Measurements from ENCODE around the gene CCDC92. TPM values are rescaled to one million over a fixed set of nuclear protein-coding genes. Genes with fewer than 3 reads are reported as not detected.

CCDC92 gene
- total and polyA plus RNA-seq, 2 donors (not counting 1 experiment from before 2014, with no cell fraction given): 26.6 to 36.2 TPM

DNA sequence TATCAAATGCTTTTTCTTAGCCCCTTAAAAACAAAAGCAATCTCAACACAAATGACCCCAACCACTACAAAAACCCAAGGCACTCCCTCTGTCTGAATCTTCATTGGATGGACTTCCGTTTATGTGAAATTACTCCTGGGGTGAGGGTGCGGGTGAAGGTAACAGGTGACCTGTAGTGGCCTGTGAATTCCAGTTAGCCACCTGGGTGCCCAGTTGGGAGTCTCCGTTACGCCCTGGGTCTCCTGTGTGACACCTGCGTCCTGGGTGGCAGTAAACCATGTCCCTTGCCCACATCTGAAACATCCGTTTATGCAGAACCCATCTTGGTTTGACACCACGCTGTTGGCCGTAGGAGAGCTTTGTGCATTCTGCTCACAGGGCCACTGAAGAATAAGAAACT is 62.6 kb downstream of the CCDC92 start:
- POLR2A ChIA-PET: no interaction called here
- H3K27me3 Mint-ChIP-seq: peaks cover under 1% of the 10 kb centered on the region
- H3K9me3 Mint-ChIP-seq (ENCODE audit: insufficient read depth): no peaks in the 10 kb centered on the region
- DNase-seq: no peak
- Histone ChIP-seq H3K4me2 (replicated peaks; ENCODE audit: low read depth, low read length, poor library complexity, severe bottlenecking) (no peak overlapping the region), H3K79me2 (ENCODE audit: control insufficient read depth, insufficient read depth, low read length) (no peaks in the 10 kb centered on the region), H4K20me1 (ENCODE audit: control insufficient read depth, insufficient read depth, low read length, poor library complexity, severe bottlenecking) (no peaks in the 10 kb centered on the region), H3K9ac (ENCODE audit: low read length) (no peak overlapping the region), H3K27me3 (replicated peaks in 1 of 4; ENCODE audit: control extremely low read depth in 1 of 4, control insufficient read depth in 3 of 4, insufficient read depth in 4 of 4, low read length in 3 of 4) (no peaks in the 10 kb centered on the region), H2AFZ (ENCODE audit: insufficient read depth, low read depth, low read length, poor library complexity, severe bottlenecking) (no peak overlapping the region), H3K4me3 (ENCODE audit: control extremely low read depth in 1 of 5, extremely low read depth in 1 of 5, insufficient read depth in 1 of 5, low read depth in 2 of 5, low read length in 4 of 5) (no peak overlapping the region), H3K4me1 (ENCODE audit: control insufficient read depth in 2 of 2, insufficient read depth in 2 of 2, low read length in 2 of 2) (no peaks in the 10 kb centered on the region), H3K9me3 (ENCODE audit: control extremely low read depth in 1 of 3, control insufficient read depth in 2 of 3, insufficient read depth in 1 of 3, low read length in 2 of 3) (no peaks in the 10 kb centered on the region), H3K36me3 (replicated peaks in 1 of 2; ENCODE audit: control extremely low read depth in 1 of 2, control insufficient read depth in 1 of 2, extremely low read depth in 1 of 2, insufficient read depth in 2 of 2, low read length in 1 of 2) (no peaks in the 10 kb centered on the region), H3K27ac (ENCODE audit: low read length in 2 of 2) (no peak overlapping the region)
- 94% methylated on average over 4 of the region's 8 CpGs for WGBS (ENCODE audit: insufficient coverage)
- no peak overlapping the region for H3K27ac Mint-ChIP-seq
- CTCF ChIA-PET: interaction anchor here (2.3 kb wide), 1 partner anchor 74 kb away, joined by 16 read pairs; no protein-coding TSS in a partner anchor
- H3K4me3 Mint-ChIP-seq: no peak overlapping the region
- TF ChIP-seq, protein P1, sequence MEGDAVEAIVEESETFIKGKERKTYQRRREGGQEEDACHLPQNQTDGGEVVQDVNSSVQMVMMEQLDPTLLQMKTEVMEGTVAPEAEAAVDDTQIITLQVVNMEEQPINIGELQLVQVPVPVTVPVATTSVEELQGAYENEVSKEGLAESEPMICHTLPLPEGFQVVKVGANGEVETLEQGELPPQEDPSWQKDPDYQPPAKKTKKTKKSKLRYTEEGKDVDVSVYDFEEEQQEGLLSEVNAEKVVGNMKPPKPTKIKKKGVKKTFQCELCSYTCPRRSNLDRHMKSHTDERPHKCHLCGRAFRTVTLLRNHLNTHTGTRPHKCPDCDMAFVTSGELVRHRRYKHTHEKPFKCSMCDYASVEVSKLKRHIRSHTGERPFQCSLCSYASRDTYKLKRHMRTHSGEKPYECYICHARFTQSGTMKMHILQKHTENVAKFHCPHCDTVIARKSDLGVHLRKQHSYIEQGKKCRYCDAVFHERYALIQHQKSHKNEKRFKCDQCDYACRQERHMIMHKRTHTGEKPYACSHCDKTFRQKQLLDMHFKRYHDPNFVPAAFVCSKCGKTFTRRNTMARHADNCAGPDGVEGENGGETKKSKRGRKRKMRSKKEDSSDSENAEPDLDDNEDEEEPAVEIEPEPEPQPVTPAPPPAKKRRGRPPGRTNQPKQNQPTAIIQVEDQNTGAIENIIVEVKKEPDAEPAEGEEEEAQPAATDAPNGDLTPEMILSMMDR (IDR thresholded peaks at IDR 0.05): no peak
- no peak for TF ChIP-seq EZH2 (IDR thresholded peaks at IDR 0.05; ENCODE audit: borderline replicate concordance, insufficient read depth, low read depth, low read length, poor library complexity, severe bottlenecking)
- intact Hi-C loops (cut with micrococcal nuclease): no loop called here
- peaks cover 4% of the 10 kb centered on the region for H3K4me1 Mint-ChIP-seq
- ATAC-seq (ENCODE audit: low read depth): no peak

DNA sequence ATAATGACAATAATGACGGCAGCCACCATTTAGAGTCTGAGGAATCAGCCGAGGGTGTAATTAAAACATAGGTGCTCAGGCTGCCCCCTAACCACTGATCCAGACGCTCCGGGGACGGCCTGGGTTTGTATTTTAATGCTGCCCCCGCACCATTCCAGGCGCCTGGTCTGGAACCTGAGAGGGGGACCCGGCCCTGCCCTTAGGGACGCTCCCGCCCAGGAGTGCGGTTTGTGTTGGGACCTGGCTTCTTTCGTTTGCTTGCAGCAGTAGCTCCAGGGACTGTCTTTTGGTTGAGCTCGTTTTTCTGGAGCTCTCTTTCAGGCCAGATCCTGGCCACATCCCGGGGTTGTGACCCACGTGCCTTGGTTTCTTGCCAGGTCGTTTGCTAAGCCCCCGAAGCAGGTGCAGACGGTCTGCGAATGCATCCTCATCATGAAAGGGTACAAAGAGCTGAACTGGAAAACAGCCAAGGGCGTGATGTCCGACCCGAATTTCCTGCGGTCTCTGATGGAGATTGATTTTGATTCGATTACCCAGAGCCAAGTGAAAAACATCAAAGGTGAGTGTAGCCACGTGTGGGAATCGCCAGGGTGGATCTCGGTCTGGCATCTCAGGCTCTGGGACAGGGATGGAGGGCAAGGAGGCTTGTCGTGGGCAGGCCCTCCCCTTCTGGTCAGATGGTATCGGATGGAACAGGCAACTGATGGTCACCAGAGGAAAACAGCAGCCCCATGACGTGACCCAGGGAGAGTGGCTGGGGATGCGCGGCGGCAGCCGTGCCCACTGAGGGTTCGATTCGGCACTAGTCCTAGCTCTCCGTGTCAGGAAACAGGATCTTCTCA is 63.5 kb downstream of the CCDC92 start:
- H3K9me3 Mint-ChIP-seq (ENCODE audit: insufficient read depth): no peaks in the 10 kb centered on the region
- Histone ChIP-seq H3K79me2 (ENCODE audit: control insufficient read depth, insufficient read depth, low read length) (no peaks in the 10 kb centered on the region), H3K36me3 (replicated peaks in 1 of 2; ENCODE audit: control extremely low read depth in 1 of 2, control insufficient read depth in 1 of 2, extremely low read depth in 1 of 2, insufficient read depth in 2 of 2, low read length in 1 of 2) (no peaks in the 10 kb centered on the region), H4K20me1 (ENCODE audit: control insufficient read depth, insufficient read depth, low read length, poor library complexity, severe bottlenecking) (no peaks in the 10 kb centered on the region), H2AFZ (ENCODE audit: insufficient read depth, low read depth, low read length, poor library complexity, severe bottlenecking) (no peak overlapping the region), H3K4me3 (ENCODE audit: control extremely low read depth in 1 of 5, extremely low read depth in 1 of 5, insufficient read depth in 1 of 5, low read depth in 2 of 5, low read length in 4 of 5) (no peak overlapping the region), H3K4me1 (ENCODE audit: control insufficient read depth in 2 of 2, insufficient read depth in 2 of 2, low read length in 2 of 2) (no peaks in the 10 kb centered on the region), H3K4me2 (replicated peaks; ENCODE audit: low read depth, low read length, poor library complexity, severe bottlenecking) (no peak overlapping the region), H3K27me3 (replicated peaks in 1 of 4; ENCODE audit: control extremely low read depth in 1 of 4, control insufficient read depth in 3 of 4, insufficient read depth in 4 of 4, low read length in 3 of 4) (no peaks in the 10 kb centered on the region), H3K27ac (ENCODE audit: low read length in 2 of 2) (no peak overlapping the region), H3K9ac (ENCODE audit: low read length) (no peak overlapping the region), H3K9me3 (ENCODE audit: control extremely low read depth in 1 of 3, control insufficient read depth in 2 of 3, insufficient read depth in 1 of 3, low read length in 2 of 3) (no peaks in the 10 kb centered on the region)
- DNase-seq (no peak), ATAC-seq (ENCODE audit: low read depth) (no peak)
- H3K4me3 Mint-ChIP-seq: no peak overlapping the region
- H3K27me3 Mint-ChIP-seq: peaks cover 1% of the 10 kb centered on the region
- intact Hi-C loops (cut with micrococcal nuclease): loop anchor here (5.0 kb wide), 1 partner anchor 863 kb away; no protein-coding TSS in a partner anchor
- WGBS (ENCODE audit: insufficient coverage): 91% methylated on average over 36 of the region's 37 CpGs
- TF ChIP-seq, protein P1 (IDR thresholded peaks at IDR 0.05): no peak
- no peak for TF ChIP-seq EZH2 (IDR thresholded peaks at IDR 0.05; ENCODE audit: borderline replicate concordance, insufficient read depth, low read depth, low read length, poor library complexity, severe bottlenecking)
- peaks cover 4% of the 10 kb centered on the region for H3K4me1 Mint-ChIP-seq
- ChIA-PET POLR2A (no interaction called here), CTCF (interaction anchor here (0.5 to 2.3 kb wide), 2 partner anchors 75 to 220 kb away, joined by 3 to 16 read pairs; no protein-coding TSS in a partner anchor)
- no peak overlapping the region for H3K27ac Mint-ChIP-seq
